ENCODE data around the gene DPY19L1. TPM values are rescaled to one million over a fixed set of nuclear protein-coding genes. Genes with fewer than 3 reads are reported as not detected.
A peak's percentile ranks its signal among the peaks of the same experiment; 100 is the strongest.

The DPY19L1 gene
- total RNA-seq, 1 experiment from 2014 or later: 46.8 TPM

DNA sequence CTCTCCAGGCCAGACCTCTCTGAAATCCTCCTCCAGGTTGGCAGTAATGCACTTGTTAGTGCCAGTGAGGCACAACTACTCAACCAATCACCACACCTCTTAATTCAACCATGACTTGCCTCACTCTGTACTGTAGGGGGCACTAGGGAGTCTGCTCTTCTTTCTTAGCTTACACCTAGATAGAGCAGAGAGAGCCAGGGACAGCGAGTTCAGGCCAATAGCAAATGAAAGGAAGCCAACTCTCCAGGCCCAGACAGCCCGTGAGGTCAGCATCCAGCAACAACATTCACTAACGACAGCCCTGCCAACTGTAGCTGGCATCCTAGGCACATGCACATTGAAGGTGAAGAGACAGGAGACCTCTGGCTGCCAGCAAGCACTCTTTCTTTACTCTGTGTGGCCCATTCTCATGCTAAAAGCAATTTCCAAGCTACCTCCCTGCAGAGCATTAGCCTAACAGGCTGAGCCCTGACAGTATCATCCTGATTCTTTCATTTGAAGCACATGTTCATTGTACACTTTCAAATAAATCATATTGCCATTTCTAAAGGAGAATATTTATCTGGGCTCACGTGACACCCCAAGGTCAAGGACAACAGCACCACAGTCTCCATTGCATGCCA is 136.3 kb downstream of the DPY19L1 start:
- CTCF ChIA-PET: interaction anchor here (0.7 kb wide), 1 partner anchor 56 kb away, joined by 9 read pairs; no protein-coding TSS in a partner anchor

GRCh38 chr7:34895202-34895601 is 142.1 kb downstream of the DPY19L1 start:
- no peak overlapping the region for H3K4me3 ChIP-seq (ENCODE audit: low read depth, low read length, poor library complexity, severe bottlenecking)
- intact Hi-C loops (cut with micrococcal nuclease; ENCODE audit: unreplicated experiment): no loop called here
- BruUV-seq (replicated peaks): no TSS peak
- H3K4me1 ChIP-seq (ENCODE audit: insufficient read depth, low read length, poor library complexity, severe bottlenecking): no peaks in the 10 kb centered on the region
- DNase-seq (ENCODE audit: low spot score): no peak
- H3K27ac ChIP-seq (ENCODE audit: low read depth, low read length, poor library complexity, severe bottlenecking): no peak overlapping the region
- H3K9me3 ChIP-seq (ENCODE audit: low read depth, low read length, poor library complexity, severe bottlenecking): no peaks in the 10 kb centered on the region
- ChIA-PET POLR2A (ENCODE audit: low non-redundant PET) (no interaction called here), CTCF (no interaction called here)
- H3K36me3 ChIP-seq (ENCODE audit: insufficient read depth, low read length, poor library complexity, severe bottlenecking): no peaks in the 10 kb centered on the region
- no peak for TF ChIP-seq CTCF (conservative IDR thresholded peaks at IDR 0.05; ENCODE audit: low read depth, low read length)
- TF ChIP-seq EZH2 (IDR thresholded peaks at IDR 0.05; ENCODE audit: borderline replicate concordance, low read depth, low read length, poor library complexity, severe bottlenecking): no peak
- no peaks in the 10 kb centered on the region for H3K27me3 ChIP-seq (replicated peaks; ENCODE audit: insufficient read depth, low read depth, low read length, poor library complexity)

More for the DNA sequence above, 136.3 kb downstream of the DPY19L1 start:
- Histone ChIP-seq H3K4me3 (ENCODE audit: low read depth, low read length, poor library complexity, severe bottlenecking) (no peak overlapping the region), H3K27me3 (replicated peaks; ENCODE audit: insufficient read depth, low read depth, low read length, poor library complexity) (no peaks in the 10 kb centered on the region), H3K9me3 (ENCODE audit: low read depth, low read length, poor library complexity, severe bottlenecking) (no peaks in the 10 kb centered on the region), H3K27ac (ENCODE audit: low read depth, low read length, poor library complexity, severe bottlenecking) (no peak overlapping the region), H3K36me3 (ENCODE audit: insufficient read depth, low read length, poor library complexity, severe bottlenecking) (no peaks in the 10 kb centered on the region), H3K4me1 (ENCODE audit: insufficient read depth, low read length, poor library complexity, severe bottlenecking) (no peaks in the 10 kb centered on the region)
- POLR2A ChIA-PET (ENCODE audit: low non-redundant PET): no interaction called here
- intact Hi-C loops (cut with micrococcal nuclease; ENCODE audit: unreplicated experiment): no loop called here
- BruUV-seq (replicated peaks): no TSS peak
- TF ChIP-seq CTCF (conservative IDR thresholded peaks at IDR 0.05; ENCODE audit: low read depth, low read length): peak; percentile 54
- no peak for TF ChIP-seq EZH2 (IDR thresholded peaks at IDR 0.05; ENCODE audit: borderline replicate concordance, low read depth, low read length, poor library complexity, severe bottlenecking)
- DNase-seq (ENCODE audit: low spot score): peak; percentile 41

GRCh38 chr7:34889951-34890350 is 147.3 kb downstream of the DPY19L1 start:
- TF ChIP-seq EZH2 (IDR thresholded peaks at IDR 0.05; ENCODE audit: borderline replicate concordance, low read depth, low read length, poor library complexity, severe bottlenecking): no peak
- TF ChIP-seq CTCF (conservative IDR thresholded peaks at IDR 0.05; ENCODE audit: low read depth, low read length): no peak
- no peak for DNase-seq (ENCODE audit: low spot score)
- Histone ChIP-seq H3K4me1 (ENCODE audit: insufficient read depth, low read length, poor library complexity, severe bottlenecking) (no peaks in the 10 kb centered on the region), H3K27ac (ENCODE audit: low read depth, low read length, poor library complexity, severe bottlenecking) (no peak overlapping the region), H3K9me3 (ENCODE audit: low read depth, low read length, poor library complexity, severe bottlenecking) (no peaks in the 10 kb centered on the region), H3K36me3 (ENCODE audit: insufficient read depth, low read length, poor library complexity, severe bottlenecking) (no peaks in the 10 kb centered on the region), H3K27me3 (replicated peaks; ENCODE audit: insufficient read depth, low read depth, low read length, poor library complexity) (no peaks in the 10 kb centered on the region), H3K4me3 (ENCODE audit: low read depth, low read length, poor library complexity, severe bottlenecking) (no peak overlapping the region)
- intact Hi-C loops (cut with micrococcal nuclease; ENCODE audit: unreplicated experiment): no loop called here
- POLR2A ChIA-PET (ENCODE audit: low non-redundant PET): no interaction called here
- no TSS peak for BruUV-seq (replicated peaks)
- CTCF ChIA-PET: no interaction called here

All from A673 (cell line).